Prostate gland (tissue), 2 donors: ENCODE measurements around the gene CPNE1. TPM values are rescaled to one million over a fixed set of nuclear protein-coding genes. Genes with fewer than 3 reads are reported as not detected.
"Not testable (repeated sequence)": the region's sequence is repeated elsewhere in the genome, so short reads cannot be mapped to it uniquely, and the experiment has no call there.

Experiments used
- DNase-seq: peaks from one replicate; pipeline ENCODE4 v3.0.0-alpha.2; 2019; ENCODE audit warnings: low spot score
- H3K27ac ChIP-seq, 2 donors: fragments of 200-600 bp; sonication (generic); 2 replicates each; pipeline ENCODE4 v1.5.1; 2017 to 2019
- H3K27me3 ChIP-seq: fragments of 200-600 bp; sonication (generic); replicated peaks from 2 replicates; pipeline ENCODE4 v1.5.1; 2019; ENCODE audit not compliant: insufficient read depth
- H3K36me3 ChIP-seq, 2 donors: fragments of 200-600 bp; sonication (generic); 1 replicate in 1 of 2; 2 replicates in 1 of 2; pipeline versions ENCODE4 v1.5.1 to v1.8.1; 2017 to 2019
- H3K4me1 ChIP-seq: fragments of 200-600 bp; sonication (generic); replicated peaks from 2 replicates; pipeline ENCODE4 v1.5.1; 2019
- H3K4me3 ChIP-seq, 2 donors: fragments of 200-600 bp; sonication (generic); 2 replicates each; pipeline ENCODE4 v1.5.1; 2017 to 2019
- H3K9me3 ChIP-seq: fragments of 200-600 bp; sonication (generic); 2 replicates; pipeline ENCODE4 v1.5.1; 2017
- CTCF ChIP-seq, 4 experiments: fragments of 200-600 bp in 2 of 4; fragments of 450-650 bp in 2 of 4; sonication (generic) in 2 of 4; IDR thresholded peaks; 1 replicate in 3 of 4; 2 replicates in 1 of 4; pipeline ENCODE4 v1.5.1; 2016 to 2019; ENCODE audit warnings: antibody characterized with exemption in 4 of 4, mild to moderate bottlenecking in 2 of 4, moderate library complexity in 2 of 4
- POLR2A ChIP-seq: fragments of 450-650 bp; IDR thresholded peaks from one replicate; pipeline ENCODE4 v1.6.1; 2016; ENCODE audit warnings: antibody characterized with exemption, mild to moderate bottlenecking
- POLR2AphosphoS5 ChIP-seq: sonication (generic); formaldehyde crosslinking; IDR thresholded peaks from one replicate; pipeline ENCODE4 v1.6.1; 2017; ENCODE audit warnings: antibody characterized with exemption
- WGBS: methylation state at CpG from one replicate; pipeline ENCODE4 v1.1.5; 2018; 5-methylcytosine and 5-hydroxymethylcytosine counted together
- intact Hi-C: fragments of 100-400 bp; cut with DNase I; formaldehyde crosslinking; loops from one replicate; pipeline ENCODE4 v1.14.2; 2022
- total RNA-seq, 2 donors: library from RNA; depleted of rRNA; stranded (reverse); fragments of >200 nt; gene quantifications; one replicate each; pipeline ENCODE4 v1.1.0, GENCODE V29; 2016

CPNE1 gene
- total RNA-seq, 2 donors from 2014 or later, result 90.1 to 91.4 TPM

GRCh38 chr20:35695978-35696377, 31.3 kb upstream of the CPNE1 start:
- intact Hi-C loops, result loop anchor here (5.0 to 10.0 kb wide), 2 partner anchors 94 to 231 kb away; no protein-coding TSS in a partner anchor
- H3K4me1 ChIP-seq, result no peaks in the 10 kb centered on the region
- no peak for DNase-seq
- peaks cover 0 to 9% of the 10 kb centered on the region in 2 donors for H3K36me3 ChIP-seq
- H3K27me3 ChIP-seq, result no peaks in the 10 kb centered on the region
- 84% methylated on average over 4 of the region's 4 CpGs for WGBS
- no peak for TF ChIP-seq POLR2A
- no peak for TF ChIP-seq POLR2AphosphoS5
- no peak for TF ChIP-seq CTCF (IDR thresholded peaks at IDR 0.05)
- H3K4me3 ChIP-seq, result no peak overlapping the region
- no peak overlapping the region for H3K27ac ChIP-seq
- H3K9me3 ChIP-seq, result no peaks in the 10 kb centered on the region

GRCh38 chr20:35695245-35695749, 30.6 kb upstream of the CPNE1 start:
- Histone ChIP-seq H3K9me3 (no peaks in the 10 kb centered on the region), H3K27ac (no peak overlapping the region), H3K36me3 (peaks cover 0 to 9% of the 10 kb centered on the region in 2 donors), H3K4me1 (no peaks in the 10 kb centered on the region), H3K4me3 (no peak overlapping the region), H3K27me3 (no peaks in the 10 kb centered on the region)
- no peak for DNase-seq
- 86% methylated on average over 2 of the region's 2 CpGs for WGBS
- intact Hi-C loops, result loop anchor here (5.0 to 10.0 kb wide), 2 partner anchors 93 to 230 kb away; no protein-coding TSS in a partner anchor
- TF ChIP-seq POLR2A (no peak), CTCF (IDR thresholded peaks at IDR 0.05) (no peak), POLR2AphosphoS5 (no peak)

- DNase-seq, result no peak
- no peaks in the 10 kb centered on the region for H3K9me3 ChIP-seq
- TF ChIP-seq POLR2A (no peak), POLR2AphosphoS5 (no peak)
- H3K4me1 ChIP-seq, result no peaks in the 10 kb centered on the region
- 91% methylated on average over 4 of the region's 4 CpGs for WGBS
- no peaks in the 10 kb centered on the region for H3K27me3 ChIP-seq
- H3K36me3 ChIP-seq, result no peaks in the 10 kb centered on the region
- H3K4me3 ChIP-seq, result no peak overlapping the region
- no peak overlapping the region for H3K27ac ChIP-seq
- intact Hi-C loops, result loop anchor here (10.0 kb wide), 1 partner anchor 225 kb away; no protein-coding TSS in a partner anchor
Observed at GRCh38 chr20:35690265-35690664, 25.6 kb upstream of the CPNE1 start.

GRCh38 chr20:35686872-35687271, 22.2 kb upstream of the CPNE1 start:
- 90% methylated on average over 11 of the region's 11 CpGs for WGBS
- DNase-seq, H3K9me3 ChIP-seq, H3K4me3 ChIP-seq, H3K36me3 ChIP-seq, intact Hi-C loops, H3K4me1 ChIP-seq, H3K27me3 ChIP-seq, H3K27ac ChIP-seq: not testable (repeated sequence)

GRCh38 chr20:35685368-35685767, 20.7 kb upstream of the CPNE1 start:
- H3K27me3 ChIP-seq, H3K4me3 ChIP-seq, H3K36me3 ChIP-seq, H3K9me3 ChIP-seq, H3K27ac ChIP-seq, DNase-seq, intact Hi-C loops, H3K4me1 ChIP-seq: not testable (repeated sequence)
- 95% methylated on average over 9 of the region's 9 CpGs for WGBS

GRCh38 chr20:35681960-35682359, 17.3 kb upstream of the CPNE1 start:
- no peak for DNase-seq
- TF ChIP-seq POLR2AphosphoS5 (no peak), POLR2A (no peak), CTCF (IDR thresholded peaks at IDR 0.05) (no peak)
- H3K27ac ChIP-seq, result no peak overlapping the region
- no peaks in the 10 kb centered on the region for H3K9me3 ChIP-seq
- no peak overlapping the region for H3K4me3 ChIP-seq
- no peaks in the 10 kb centered on the region for H3K4me1 ChIP-seq
- intact Hi-C loops, result no loop called here
- 3% methylated on average over 1 of the region's 1 CpG for WGBS
- H3K36me3 ChIP-seq, result no peaks in the 10 kb centered on the region
- H3K27me3 ChIP-seq, result no peaks in the 10 kb centered on the region
